Small intestine (tissue), 7 donors: ENCODE measurements around the gene DDI2. TPM values are rescaled to one million over a fixed set of nuclear protein-coding genes. Genes with fewer than 3 reads are reported as not detected.
A peak's percentile ranks its signal among the peaks of the same experiment; 100 is the strongest.

Experiments used
- DNase-seq, 2 donors: peaks; one replicate each; pipeline versions ENCODE4 v3.0.0 to v3.0.0-alpha.2; 2013
- FAIRE-seq: peaks from 2 replicates; lab custom pipeline; 2012; peaks lifted over from hg19 to GRCh38; lab: Jason Lieb, UNC
- H3K27ac ChIP-seq, 3 donors: one replicate each; pipeline ENCODE4 v1.5.1; 2013; ENCODE audit warnings: low read length in 2 of 3, mild to moderate bottlenecking in 2 of 3, control low read depth in 1 of 3, inconsistent platforms in 1 of 3, low read depth in 1 of 3, moderate library complexity in 1 of 3
- H3K27me3 ChIP-seq, 3 donors: one replicate each; pipeline ENCODE4 v1.6.1; 2013; ENCODE audit warnings: low read length in 3 of 3, inconsistent platforms in 1 of 3; ENCODE audit not compliant: control insufficient read depth in 3 of 3, insufficient read depth in 3 of 3
- H3K36me3 ChIP-seq, 3 donors: one replicate each; pipeline ENCODE4 v1.6.1; 2013; ENCODE audit warnings: low read length in 3 of 3, inconsistent platforms in 1 of 3, low read depth in 1 of 3, mild to moderate bottlenecking in 1 of 3, moderate library complexity in 1 of 3; ENCODE audit not compliant: control insufficient read depth in 3 of 3, insufficient read depth in 2 of 3
- H3K4me1 ChIP-seq, 3 donors: one replicate each; pipeline ENCODE4 v1.6.1; 2013; ENCODE audit warnings: low read length in 2 of 3, inconsistent platforms in 1 of 3, low read depth in 1 of 3, mild to moderate bottlenecking in 1 of 3, moderate library complexity in 1 of 3; ENCODE audit not compliant: control insufficient read depth in 3 of 3, insufficient read depth in 2 of 3
- H3K4me3 ChIP-seq, 3 donors: one replicate each; pipeline ENCODE4 v1.5.1; 2013; ENCODE audit warnings: low read length in 3 of 3, control low read depth in 1 of 3, inconsistent platforms in 1 of 3, low read depth in 1 of 3, mild to moderate bottlenecking in 1 of 3, moderate library complexity in 1 of 3
- H3K9me3 ChIP-seq, 2 donors: one replicate each; pipeline ENCODE4 v1.6.1; 2013; ENCODE audit warnings: low read depth in 1 of 2, low read length in 1 of 2; ENCODE audit not compliant: control insufficient read depth in 2 of 2, insufficient read depth in 1 of 2
- WGBS, 3 donors: extraction: QIAGEN DNeasy Blood & Tissue Kit; methylation state at CpG; one replicate each; pipeline ENCODE4 v1.1.7; 2013; 5-methylcytosine and 5-hydroxymethylcytosine counted together
- polyA plus RNA-seq, 4 donors: library from polyadenylated mRNA; stranded (reverse) in 3 of 4; unstranded in 1 of 4; fragments of 200-250 nt in 3 of 4; fragments of 120-200 nt in 1 of 4; gene quantifications; one replicate each; pipeline versions ENCODE4 v1.2.1 to v1.2.3, GENCODE V29; 2013
- donor health status: healthy with polysubstance abuse.
- donor health status: control.
- donor health status: control.
- donor health status: Bipolar disorder and iron deficiency.
- donor health status: healthy.

Gene DDI2
- polyA plus RNA-seq, 4 donors: 4.3 to 34.7 (median 9.7) TPM

DNA sequence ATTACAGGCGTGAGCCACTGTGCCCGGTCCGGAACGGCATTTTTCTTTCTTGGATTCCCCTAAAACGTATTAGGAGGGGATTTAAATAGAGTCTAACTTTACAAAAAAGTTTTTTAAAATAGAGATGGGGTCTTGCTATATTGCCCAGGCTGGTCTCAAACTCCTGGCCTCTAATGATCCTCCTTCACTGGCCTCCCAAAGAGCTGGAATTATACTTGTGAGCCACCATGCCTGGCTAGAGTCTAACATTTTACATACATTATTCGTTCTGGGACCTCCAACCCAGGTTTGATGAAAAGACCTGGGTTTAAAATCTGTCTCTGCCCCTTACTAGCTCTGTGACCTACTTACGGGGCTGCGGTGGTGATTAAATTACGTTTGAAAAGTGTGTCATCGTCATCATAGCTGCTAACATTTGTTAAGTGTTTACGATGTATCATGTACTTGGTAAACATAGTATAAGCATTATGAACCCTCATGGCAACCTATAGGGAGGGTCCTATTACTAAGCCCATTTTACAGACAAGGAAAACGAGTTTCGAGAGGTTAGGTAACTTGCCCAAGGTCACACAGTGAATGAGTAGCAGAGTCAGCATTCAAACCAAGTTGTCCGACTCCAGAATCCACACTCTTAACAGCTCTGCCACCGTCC lies 91.4 kb downstream of the DDI2 start:
- Histone ChIP-seq H3K36me3 (peaks cover 0 to 20% (median 0%) of the 10 kb centered on the region in 3 donors), H3K9me3 (no peaks in the 10 kb centered on the region), H3K27me3 (no peaks in the 10 kb centered on the region), H3K27ac (no peak overlapping the region), H3K4me3 (no peak overlapping the region), H3K4me1 (peaks cover 0 to 4% (median 0%) of the 10 kb centered on the region in 3 donors)
- 83 to 89% (median 88%) methylated on average over 15 of the region's 15 CpGs for WGBS, 3 donors
- no peak for DNase-seq
- FAIRE-seq: no peak

- H3K4me3 ChIP-seq: no peak overlapping the region
- H3K9me3 ChIP-seq: no peaks in the 10 kb centered on the region
- no peak overlapping the region for H3K27ac ChIP-seq
- H3K36me3 ChIP-seq: peaks cover 0 to 20% (median 0%) of the 10 kb centered on the region in 3 donors
- DNase-seq (no peak), FAIRE-seq (no peak)
- no peaks in the 10 kb centered on the region for H3K4me1 ChIP-seq
- H3K27me3 ChIP-seq: no peaks in the 10 kb centered on the region
- WGBS, 3 donors: 89 to 97% (median 95%) methylated on average over 4 of the region's 4 CpGs
Measured at GRCh38 chr1:15709226-15709625, 92.0 kb downstream of the DDI2 start.

DNA sequence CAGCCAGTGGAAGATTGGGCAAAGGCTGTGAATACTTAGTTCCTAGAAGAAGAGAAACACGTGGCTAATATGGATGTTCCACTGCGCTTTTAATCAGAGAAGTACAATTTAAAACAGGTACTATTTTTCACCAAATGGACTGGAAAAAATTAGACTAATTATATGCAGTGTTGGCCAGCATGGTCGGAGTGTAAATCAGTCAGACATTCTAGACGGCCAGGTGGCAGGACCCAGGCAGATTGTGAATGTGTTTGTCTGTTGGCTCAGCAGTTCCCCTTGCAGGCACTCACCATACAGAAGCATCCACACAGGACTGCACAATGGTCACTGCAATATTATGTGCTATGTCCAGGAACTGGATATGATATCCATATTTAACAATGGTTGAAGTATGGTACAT lies 94.9 kb downstream of the DDI2 start:
- Histone ChIP-seq H3K4me1 (no peaks in the 10 kb centered on the region), H3K27me3 (no peaks in the 10 kb centered on the region), H3K27ac (no peak overlapping the region), H3K36me3 (peaks cover 2 to 24% (median 4%) of the 10 kb centered on the region in 3 donors), H3K9me3 (no peaks in the 10 kb centered on the region), H3K4me3 (no peak overlapping the region)
- 76 to 82% (median 80%) methylated on average over 4 of the region's 4 CpGs for WGBS, 3 donors
- DNase-seq (no peak), FAIRE-seq (no peak)

DNA sequence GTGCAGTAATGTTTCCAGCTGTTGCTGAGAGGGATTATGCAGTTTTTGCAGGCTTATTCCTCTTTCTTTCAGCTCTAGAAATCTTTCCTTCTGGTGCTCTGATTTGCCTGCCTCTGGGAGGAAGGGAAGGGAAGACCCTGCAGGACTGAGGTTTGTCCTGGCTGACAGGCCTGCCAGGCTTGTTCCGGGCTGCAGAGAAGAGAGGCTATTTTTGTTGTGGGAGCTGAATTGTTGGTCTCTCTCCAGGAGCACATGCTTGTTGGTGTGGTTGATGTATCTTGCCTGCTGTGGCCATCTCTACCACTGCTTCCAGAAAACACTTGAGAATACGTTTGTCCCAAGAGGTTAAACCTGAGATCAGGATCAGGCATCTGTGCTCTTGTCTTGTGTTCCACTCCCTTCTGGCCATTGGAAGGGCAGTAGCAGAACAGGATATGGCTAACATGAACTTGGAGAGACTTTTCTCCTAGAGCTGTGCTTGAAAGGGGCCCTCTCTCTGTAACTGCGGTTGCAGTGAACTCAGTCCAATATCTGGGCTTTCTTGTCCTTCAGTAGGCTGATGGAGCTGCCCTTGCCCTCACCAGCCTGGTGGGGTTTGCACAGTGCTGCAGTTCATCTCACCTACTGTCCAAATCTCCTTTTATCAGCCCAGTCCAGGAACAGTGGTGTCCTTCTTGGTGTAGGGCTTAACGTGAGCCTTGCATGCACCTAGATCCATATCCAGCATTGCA lies 97.3 kb downstream of the DDI2 start:
- no peak for DNase-seq
- no peak overlapping the region for H3K4me3 ChIP-seq
- peaks cover 11 to 42% (median 11%) of the 10 kb centered on the region in 3 donors for H3K36me3 ChIP-seq
- peaks cover 0 to 6% (median 0%) of the 10 kb centered on the region in 3 donors for H3K4me1 ChIP-seq
- no peaks in the 10 kb centered on the region for H3K9me3 ChIP-seq
- WGBS, 3 donors: 70 to 85% (median 76%) methylated on average over 4 of the region's 4 CpGs
- no peak overlapping the region for H3K27ac ChIP-seq
- H3K27me3 ChIP-seq: no peaks in the 10 kb centered on the region
- no peak for FAIRE-seq

DNA sequence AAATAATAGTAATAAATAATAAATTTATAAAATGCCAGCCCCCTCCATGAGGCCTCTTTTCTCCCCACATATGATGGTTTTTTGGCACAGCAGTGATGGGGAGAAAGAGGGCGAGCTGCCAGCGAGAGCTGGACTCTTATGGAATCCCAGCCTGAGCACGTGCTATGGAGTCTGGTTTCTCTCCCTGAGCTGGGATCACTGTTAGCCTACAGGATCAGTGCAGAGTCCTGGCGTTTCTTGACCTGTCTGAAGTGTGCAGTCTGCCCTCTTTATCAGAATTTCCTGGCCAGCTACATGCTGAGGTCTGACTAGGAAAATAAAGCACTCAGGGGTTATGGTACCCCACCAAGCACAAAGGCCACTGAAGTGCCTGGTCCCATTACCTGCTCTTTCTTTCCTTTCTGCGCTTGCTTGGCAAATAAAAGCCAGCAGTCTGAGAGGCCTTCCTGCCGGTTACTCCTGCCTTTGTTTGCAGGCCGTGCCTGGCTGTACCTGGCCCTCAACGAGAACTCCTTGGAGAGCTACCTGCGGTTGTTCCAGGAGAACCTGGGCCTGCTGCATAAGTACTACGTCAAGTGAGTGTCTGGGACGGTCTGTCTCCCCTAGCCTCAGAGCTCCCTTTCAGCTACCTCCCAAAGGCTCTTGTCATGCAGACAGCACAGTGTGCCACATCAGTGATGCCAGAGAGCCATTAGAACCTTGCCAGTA lies 100.3 kb downstream of the DDI2 start:
- peaks cover 0 to 6% (median 0%) of the 10 kb centered on the region in 3 donors for H3K4me1 ChIP-seq
- H3K27me3 ChIP-seq: no peaks in the 10 kb centered on the region
- H3K4me3 ChIP-seq: no peak overlapping the region
- 85 to 93% (median 93%) methylated on average over 11 of the region's 11 CpGs for WGBS, 3 donors
- H3K36me3 ChIP-seq: peaks cover 13 to 70% (median 19%) of the 10 kb centered on the region in 3 donors
- no peak for DNase-seq
- H3K9me3 ChIP-seq: no peaks in the 10 kb centered on the region
- no peak for FAIRE-seq
- H3K27ac ChIP-seq: peak overlapping the region in 1 of 3 donors; percentile 35

DNA sequence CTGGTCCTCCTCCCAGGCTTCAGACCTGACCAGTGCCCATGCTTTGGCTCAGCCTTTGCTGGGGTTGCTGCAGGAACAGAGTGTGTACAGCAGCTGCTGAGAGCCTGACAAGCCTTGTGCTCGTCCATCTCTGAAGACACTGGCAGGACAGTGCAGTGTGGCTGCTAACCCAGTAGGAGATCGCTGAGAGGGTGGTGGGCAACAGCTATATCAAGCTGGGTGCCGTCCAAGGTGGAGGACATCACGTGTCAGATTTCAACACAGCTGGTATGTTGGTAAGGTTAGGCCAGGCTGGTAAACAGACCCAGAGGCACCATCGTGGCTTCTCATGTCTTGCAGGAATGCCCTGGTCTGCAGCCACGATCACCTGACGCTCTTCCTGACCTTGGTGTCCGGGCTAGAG lies 100.9 kb downstream of the DDI2 start:
- Histone ChIP-seq H3K9me3 (no peaks in the 10 kb centered on the region), H3K27me3 (no peaks in the 10 kb centered on the region), H3K4me3 (no peak overlapping the region), H3K27ac (no peak overlapping the region), H3K36me3 (peaks cover 13 to 76% (median 19%) of the 10 kb centered on the region in 3 donors), H3K4me1 (peaks cover 0 to 6% (median 0%) of the 10 kb centered on the region in 3 donors)
- FAIRE-seq: no peak
- WGBS, 3 donors: 89 to 92% (median 90%) methylated on average over 8 of the region's 8 CpGs
- DNase-seq: no peak

Other genes with a start within 250 kb of the DDI2 start
- 100 to 1,000 TPM in 3 of 4 donors, 10 to 100 TPM in 1; 61.1 to 149 (median 148) TPM for gene EFHD2, start 207.6 kb upstream of the DDI2 start, polyA plus RNA-seq
- gene CTRC, start 179.0 kb upstream of the DDI2 start, polyA plus RNA-seq: 1 to 10 TPM in 2 of 4 donors, under 1 TPM in 2; 0.21 to 6.9 (median 2.0) TPM
- 1 to 10 TPM in 2 of 4 donors, not detected in 2; 1.1 to 1.6 TPM for gene CELA2A, start 160.7 kb upstream of the DDI2 start, polyA plus RNA-seq
- gene CELA2B, start 141.4 kb upstream of the DDI2 start, polyA plus RNA-seq: not detected
- gene CASP9, start 93.2 kb upstream of the DDI2 start, polyA plus RNA-seq: 10 to 100 TPM; 13.8 to 23.7 (median 16.1) TPM
- 10 to 100 TPM in 1 of 4 donors, 1 to 10 TPM in 3; 1.6 to 34.0 (median 4.0) TPM for gene DNAJC16, start 90.6 kb upstream of the DDI2 start, polyA plus RNA-seq
- gene AGMAT, start 32.4 kb upstream of the DDI2 start, polyA plus RNA-seq: 10 to 100 TPM; 18.9 to 66.5 (median 27.2) TPM
- gene PLEKHM2, start 66.9 kb downstream of the DDI2 start, polyA plus RNA-seq: 10 to 100 TPM; 18.6 to 29.0 (median 23.8) TPM
- 10 to 100 TPM in 3 of 4 donors, 1 to 10 TPM in 1; 3.2 to 51.2 (median 24.8) TPM for gene SLC25A34, start 118.8 kb downstream of the DDI2 start, polyA plus RNA-seq
- 10 to 100 TPM; 25.3 to 61.3 (median 36.5) TPM for gene TMEM82, start 125.0 kb downstream of the DDI2 start, polyA plus RNA-seq
- gene FBLIM1, start 141.3 kb downstream of the DDI2 start, polyA plus RNA-seq: 100 to 1,000 TPM in 3 of 4 donors, 10 to 100 TPM in 1; 76.2 to 371 (median 159) TPM
- gene UQCRHL, start 190.2 kb downstream of the DDI2 start, polyA plus RNA-seq: 1 to 10 TPM; 2.7 to 4.7 (median 3.7) TPM
- gene SPEN, start 230.2 kb downstream of the DDI2 start, polyA plus RNA-seq: 10 to 100 TPM; 12.2 to 48.8 (median 15.9) TPM